H54 (cell line): Measurements from ENCODE around the gene NTRK1.

ENCODE experiments used
- DNase-seq: peaks from one replicate; pipeline ENCODE4 v3.0.0; 2011; ENCODE audit warnings: low spot score, mixed read lengths; ENCODE audit not compliant: insufficient read length
- FAIRE-seq: peaks from 3 replicates; lab custom pipeline; 2011; peaks lifted over from hg19 to GRCh38; lab: Jason Lieb, UNC
- POLR2A ChIP-seq: IDR thresholded peaks from 2 replicates; pipeline ENCODE4 v1.6.1; 2011; ENCODE audit warnings: low read depth, mild to moderate bottlenecking, low read length

Gene NTRK1

DNA sequence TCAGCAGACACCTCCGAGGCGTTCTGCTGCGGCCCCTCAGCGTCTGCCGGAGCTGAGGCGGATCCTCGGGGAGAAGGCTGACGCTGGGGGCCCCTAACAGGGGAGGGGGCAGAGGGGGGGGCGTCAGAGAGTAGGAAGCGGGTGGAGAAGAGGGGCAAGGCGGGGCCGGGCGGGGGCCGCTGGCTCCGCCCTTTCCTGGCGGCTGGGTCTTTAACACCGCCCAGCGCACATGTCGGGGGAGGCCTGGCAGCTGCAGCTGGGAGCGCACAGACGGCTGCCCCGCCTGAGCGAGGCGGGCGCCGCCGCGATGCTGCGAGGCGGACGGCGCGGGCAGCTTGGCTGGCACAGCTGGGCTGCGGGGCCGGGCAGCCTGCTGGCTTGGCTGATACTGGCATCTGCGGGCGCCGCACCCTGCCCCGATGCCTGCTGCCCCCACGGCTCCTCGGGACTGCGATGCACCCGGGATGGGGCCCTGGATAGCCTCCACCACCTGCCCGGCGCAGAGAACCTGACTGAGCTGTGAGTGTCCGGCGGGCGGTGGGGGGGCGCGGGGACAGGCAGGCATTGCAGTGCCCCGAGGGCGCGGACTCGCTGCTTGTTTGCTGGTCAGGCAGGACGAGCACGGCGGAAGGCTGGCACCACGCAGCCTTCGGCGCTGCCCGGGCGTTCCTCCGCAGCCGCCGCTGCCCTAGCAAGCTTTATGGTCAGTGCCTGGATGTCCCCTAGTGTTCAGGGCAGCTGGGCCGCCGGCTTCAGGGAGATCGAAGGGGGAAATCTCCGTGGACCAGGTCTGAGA lies at the start of gene NTRK1:
Gene NTRK1 (plus strand): TSS at position 238 of the 796 bp plus-strand sequence. CDS start 70 bp downstream, at position 308.
- TF ChIP-seq POLR2A = 0 out of 2 replicates have a peak, but pooled peaks have one; percentile 17
- peak; percentile 68 for DNase-seq
- no peak for FAIRE-seq

DNA sequence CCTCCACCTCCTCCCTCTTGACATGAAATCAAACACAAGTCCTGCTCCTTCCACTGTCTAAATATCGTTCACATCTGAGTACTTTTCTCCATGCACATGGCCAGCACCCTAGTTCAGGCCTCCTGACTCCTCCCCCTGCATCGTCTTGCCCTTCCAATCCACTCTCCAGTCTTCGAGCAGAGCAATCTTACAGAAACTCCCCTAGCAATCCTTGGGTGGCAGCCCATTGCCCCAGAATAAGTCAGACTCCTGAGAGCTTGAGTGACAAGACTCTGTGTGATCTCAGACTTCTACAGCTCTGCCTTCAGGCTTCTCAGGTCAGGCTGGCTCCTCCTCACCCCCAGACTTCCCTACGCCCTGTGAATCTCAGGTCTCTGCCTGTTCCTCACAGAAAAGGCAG lies 49.5 kb upstream of the NTRK1 start:
- FAIRE-seq (no peak), DNase-seq (no peak)
- TF ChIP-seq POLR2A = no peak

DNA sequence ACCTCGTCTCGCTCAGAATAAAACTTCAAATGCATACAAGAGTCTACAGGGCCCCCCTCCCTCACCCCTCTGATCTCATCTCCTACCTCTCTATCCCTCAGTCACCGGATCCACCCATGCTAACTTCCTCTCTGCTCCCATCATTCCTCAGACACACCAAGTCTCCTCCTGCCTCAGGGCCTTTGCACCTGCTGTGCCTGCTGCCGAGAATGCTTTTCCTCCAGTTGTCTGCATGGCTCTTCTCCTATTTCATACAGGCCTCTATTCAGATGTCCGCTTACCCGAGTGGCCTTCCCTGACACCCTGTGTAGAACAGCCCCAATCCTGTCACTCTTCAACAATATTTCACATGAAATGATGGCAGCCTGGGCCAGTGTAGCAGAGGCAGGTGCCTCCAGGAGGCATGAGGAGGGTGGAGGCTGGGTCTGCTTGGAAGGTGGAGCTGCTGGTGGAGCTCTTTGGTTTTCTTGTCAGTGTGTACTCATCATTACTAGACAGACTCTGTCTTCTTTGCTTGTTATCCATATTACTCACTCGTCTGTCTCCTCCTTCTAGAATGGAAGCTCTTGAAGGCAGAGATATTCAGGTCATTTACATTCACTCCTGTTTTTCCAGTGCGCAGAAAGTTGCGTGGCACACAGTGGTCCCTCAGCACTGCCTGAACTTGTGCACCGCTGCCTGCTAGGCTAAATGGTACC lies 48.2 kb upstream of the NTRK1 start:
- TF ChIP-seq POLR2A = no peak
- DNase-seq = no peak
- no peak for FAIRE-seq

DNA sequence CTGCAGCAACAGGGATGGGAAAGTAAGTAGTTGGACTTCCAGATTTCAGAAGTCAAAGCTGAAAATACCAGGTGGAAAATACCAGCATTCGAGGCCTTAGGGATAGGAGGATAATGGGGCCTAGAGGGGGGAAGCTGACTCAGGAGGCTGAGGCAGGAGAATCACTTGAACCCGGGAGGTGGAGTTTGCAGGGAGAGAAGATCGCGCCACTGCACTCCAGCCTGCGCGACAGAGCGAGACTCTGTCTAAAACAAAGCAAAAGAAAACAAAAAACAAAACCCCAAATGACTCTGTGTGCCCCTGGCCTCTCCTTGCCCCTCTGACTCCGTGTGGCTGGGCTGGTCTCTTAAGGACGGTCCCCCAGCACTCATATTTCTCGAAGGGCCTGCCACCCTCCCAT lies 47.4 kb upstream of the NTRK1 start:
- no peak for TF ChIP-seq POLR2A
- DNase-seq (no peak), FAIRE-seq (no peak)

DNA sequence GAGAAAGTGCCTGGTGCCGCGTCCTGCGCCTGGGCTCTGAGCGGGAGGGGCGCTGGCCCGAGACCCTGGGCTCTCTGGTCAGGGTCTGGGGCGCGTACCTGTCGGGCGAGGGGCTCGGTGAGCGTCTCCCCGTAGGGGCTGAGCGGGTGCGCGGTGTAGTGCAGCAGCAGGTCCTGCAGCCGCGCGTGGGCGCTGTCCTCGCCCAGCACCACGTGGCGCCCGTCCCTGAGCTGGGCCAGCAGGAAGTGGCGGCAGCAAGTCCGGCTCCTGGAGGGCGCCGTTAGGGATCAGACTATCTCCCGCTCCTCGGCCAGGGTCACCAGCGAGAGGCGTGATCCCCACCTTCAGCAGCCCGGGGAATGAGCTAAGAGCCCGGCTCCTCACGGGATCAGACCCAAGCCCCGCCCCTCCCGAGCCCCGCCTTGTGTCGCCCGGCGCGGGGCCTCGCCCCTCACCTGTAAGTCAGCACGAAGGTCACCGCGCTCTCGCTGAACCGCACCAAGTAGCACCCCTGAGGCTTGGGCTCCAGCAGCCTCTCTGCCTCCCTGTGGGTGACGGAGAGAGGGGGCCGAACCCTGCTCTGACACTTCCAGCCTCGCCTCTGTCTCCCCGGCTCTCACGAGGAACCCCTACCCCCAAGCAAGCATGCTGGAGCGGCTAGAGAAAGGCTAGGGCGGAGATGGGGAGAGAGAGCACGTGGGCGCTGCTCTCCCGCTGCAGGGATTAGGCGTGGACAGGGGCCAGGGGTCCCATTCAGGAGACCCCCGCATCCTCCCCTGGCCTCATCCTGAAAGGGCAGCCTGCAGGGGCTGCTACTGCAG lies 46.7 kb upstream of the NTRK1 start:
- no peak for TF ChIP-seq POLR2A
- FAIRE-seq (no peak), DNase-seq (no peak)

DNA sequence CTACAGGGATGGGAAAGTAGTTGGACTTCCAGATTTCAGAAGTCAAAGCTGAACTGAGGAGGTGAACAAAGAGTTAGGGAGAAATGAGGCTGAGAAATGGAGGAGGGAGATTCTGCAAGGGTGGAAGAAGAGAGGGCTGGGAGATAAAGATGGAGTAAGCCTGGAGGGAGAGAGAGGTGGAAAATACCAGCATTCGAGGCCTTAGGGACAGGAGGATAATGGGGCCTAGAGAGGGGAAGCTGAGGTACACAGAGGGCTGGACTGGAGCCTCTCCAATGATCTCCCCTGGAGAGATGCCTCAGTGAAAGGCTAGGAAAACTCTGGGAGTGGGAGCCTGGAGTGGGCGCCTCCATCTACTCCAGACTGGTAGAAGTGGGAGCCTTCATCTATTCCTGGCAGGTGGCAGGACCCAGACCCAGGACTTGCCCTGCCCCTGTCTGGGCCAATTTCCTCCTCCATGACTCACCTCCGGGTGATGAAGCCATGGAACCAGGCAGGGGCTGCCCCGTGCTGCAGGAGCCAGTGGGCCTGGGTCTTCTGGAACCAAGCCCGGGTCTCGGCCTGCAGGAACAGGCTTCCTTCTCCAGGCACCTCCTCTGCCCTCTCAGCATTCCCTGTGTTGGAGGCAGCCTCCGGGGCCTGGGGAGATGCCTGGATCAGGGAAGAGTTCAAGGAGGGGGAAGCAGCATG lies 45.9 kb upstream of the NTRK1 start:
- peak; percentile 63 for DNase-seq
- no peak for TF ChIP-seq POLR2A
- no peak for FAIRE-seq

DNA sequence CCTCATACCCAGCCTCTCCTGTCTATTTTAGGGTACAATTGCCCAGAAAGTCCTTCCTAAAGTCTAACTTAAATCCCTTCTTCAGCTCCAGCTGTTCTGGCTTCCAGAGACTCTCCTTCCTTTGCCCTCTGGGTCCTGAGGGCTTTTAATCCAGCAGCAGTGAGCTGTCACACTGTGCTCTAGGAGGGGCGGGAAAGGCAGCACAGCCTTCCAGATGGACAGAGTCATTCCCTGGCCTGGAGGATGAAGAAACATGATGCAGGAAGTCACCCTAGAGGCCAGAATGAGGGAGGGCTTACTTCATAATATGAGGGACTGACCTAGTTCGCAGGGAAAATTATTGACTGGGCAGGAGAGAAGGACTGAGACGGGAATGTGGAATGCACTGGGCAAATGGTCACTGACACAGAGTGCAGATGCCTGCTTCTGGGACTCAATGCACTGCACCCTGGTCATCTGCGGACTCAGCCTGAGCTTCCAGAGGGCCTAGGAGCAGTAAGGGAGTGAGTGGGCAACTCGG lies 45.3 kb upstream of the NTRK1 start:
- TF ChIP-seq POLR2A = no peak
- FAIRE-seq (peak; percentile 48), DNase-seq (peak; percentile 91)

DNA sequence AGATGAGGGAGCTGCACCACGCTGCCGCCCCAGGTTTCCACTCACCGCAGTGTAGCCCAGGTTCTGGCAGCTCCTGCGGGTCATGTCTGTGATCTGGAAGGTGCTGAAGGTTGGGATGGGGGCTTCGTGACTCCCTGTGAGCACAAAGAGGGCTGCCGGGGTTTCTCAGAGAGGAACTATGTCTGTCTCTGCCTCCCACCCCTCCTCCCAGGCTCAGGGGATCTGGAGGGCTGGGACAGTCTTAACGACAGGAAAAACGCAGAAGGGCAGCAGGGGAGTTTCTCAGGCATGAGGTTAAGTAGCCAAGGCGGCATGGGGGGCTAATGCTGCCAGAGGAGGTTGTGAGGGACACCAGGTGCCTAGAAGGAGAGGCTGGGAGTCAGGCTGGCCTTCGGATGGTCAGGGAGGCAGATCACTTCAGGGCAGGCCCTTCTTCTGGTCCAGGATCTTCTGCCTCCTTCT lies 44.7 kb upstream of the NTRK1 start:
- no peak for DNase-seq
- no peak for FAIRE-seq
- no peak for TF ChIP-seq POLR2A

DNA sequence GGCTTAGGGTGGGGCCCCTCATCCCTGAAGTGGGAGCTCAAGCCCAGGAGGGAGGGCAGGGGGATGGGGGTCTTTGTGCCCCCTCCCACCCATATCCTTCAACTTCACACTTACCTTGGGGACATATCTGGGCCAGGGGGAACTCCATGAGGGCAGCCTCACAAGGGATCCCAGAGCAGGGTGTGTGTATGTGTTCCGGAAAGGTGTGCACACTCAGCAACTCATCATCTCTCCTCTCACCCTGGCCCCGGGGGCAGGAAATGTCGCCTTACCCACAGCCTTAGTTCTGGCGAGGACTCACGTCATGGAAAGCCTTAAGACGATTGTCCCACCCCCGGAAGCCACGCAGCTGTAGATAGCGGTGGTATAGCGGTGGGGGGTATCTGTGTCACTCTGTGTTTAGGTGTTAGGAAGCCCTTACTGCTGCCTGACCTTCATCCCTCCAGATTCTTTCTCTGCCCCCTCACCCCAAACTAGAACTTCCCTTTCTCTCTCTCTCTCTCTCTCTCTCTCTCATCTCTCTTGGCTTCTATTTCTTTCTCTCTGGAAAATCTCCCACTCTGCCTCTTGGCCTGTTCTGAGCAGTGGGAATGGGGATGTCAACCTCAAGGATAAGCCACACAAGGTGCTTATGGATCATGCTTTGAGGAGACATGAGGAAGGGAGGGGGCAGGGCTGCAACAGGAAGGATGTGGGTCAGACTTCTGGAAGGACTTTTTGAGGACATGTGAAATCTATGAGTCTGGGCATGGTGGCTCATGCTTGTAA lies 43.9 kb upstream of the NTRK1 start, which contains the start of gene SH2D2A:
Gene SH2D2A (minus strand): TSS at position 288 of the 768 bp plus-strand sequence. CDS start 140 bp downstream, at position 148.
- TF ChIP-seq POLR2A = no peak
- FAIRE-seq = no peak
- no peak for DNase-seq

DNA sequence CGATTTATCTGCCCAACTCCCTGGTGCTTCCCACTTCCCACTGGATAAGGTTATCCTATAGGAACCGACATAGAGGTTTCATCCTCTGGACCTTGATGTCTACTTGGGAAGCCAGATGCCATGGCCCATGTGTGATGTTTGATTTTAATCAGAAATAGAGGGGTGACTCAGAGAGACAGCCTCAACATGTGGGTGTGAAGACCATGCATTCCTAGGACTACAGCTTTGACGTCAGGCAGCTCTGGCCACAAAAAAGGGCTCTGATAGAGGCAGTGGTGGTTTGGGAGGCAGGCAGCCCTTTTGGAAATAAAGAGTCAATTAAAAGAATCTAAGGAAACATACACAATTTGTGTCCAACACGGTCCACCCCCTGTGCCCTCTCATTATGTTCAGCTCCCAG lies 38.9 kb upstream of the NTRK1 start:
- DNase-seq (no peak), FAIRE-seq (no peak)
- no peak for TF ChIP-seq POLR2A

DNA sequence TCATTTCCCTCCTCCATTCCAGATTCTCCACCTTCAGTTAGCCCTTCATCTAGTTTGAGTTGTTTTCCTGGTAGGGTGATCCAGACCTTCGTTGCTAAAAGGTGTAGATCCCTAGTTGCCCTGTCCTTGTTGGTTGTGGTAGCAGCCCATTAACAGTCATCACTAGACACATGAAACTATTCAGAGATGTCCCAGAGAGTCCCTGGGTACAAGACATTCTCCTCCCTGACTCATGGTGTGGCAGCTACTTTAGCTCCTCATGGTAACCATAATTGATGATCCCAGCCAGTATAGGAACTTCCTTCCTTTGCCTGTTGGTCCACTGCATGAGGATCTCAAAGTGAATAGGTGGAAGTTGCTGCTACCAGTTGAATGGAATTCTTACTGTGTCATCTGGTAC lies 38.0 kb upstream of the NTRK1 start:
- no peak for TF ChIP-seq POLR2A
- no peak for FAIRE-seq
- no peak for DNase-seq

DNA sequence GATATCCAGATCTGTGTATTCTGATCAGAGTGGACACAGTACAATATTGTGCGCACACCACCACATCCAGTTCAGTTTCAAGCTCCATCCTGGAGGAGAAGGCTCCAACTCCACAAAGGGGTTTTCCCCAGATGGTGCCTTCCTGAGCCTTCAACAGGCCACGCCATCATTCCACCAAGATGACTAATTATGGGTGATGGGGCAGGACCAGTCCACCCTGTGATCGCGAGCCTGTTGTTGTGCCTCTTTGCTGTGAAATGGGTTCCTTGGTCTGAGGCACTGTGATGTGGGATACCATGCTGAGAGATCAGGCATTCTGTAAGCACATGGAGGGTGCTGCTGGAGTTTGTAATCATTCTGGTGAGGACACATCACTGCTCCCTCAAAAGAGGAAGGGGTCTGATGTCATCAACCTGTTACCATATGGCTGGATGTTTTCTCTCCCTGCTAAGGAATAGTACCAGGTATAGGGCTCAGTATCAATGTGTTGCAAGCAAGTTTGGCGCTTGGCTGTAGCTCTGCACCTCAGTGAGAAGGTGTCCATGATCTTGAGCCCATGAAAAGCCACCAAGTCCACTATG lies 37.4 kb upstream of the NTRK1 start:
- FAIRE-seq (no peak), DNase-seq (no peak)
- no peak for TF ChIP-seq POLR2A
